Tibial nerve (tissue), 4 donors: Measurements from ENCODE around the gene MICAL2. TPM values are rescaled to one million over a fixed set of nuclear protein-coding genes. Genes with fewer than 3 reads are reported as not detected.

Experiments used
- DNase-seq, 2 donors: peaks; one replicate each; pipeline ENCODE4 v3.0.0-alpha.2; 2019; ENCODE audit warnings: low spot score in 2 of 2
- H3K27ac ChIP-seq, 4 donors: fragments of 200-600 bp; sonication (generic) in 3 of 4; one replicate each; pipeline ENCODE4 v1.5.1; 2017 to 2019; ENCODE audit warnings: mild to moderate bottlenecking in 1 of 4
- H3K27me3 ChIP-seq, 2 donors: fragments of 200-600 bp; sonication (generic) in 1 of 2; one replicate each; pipeline versions ENCODE4 v1.5.1 to v1.6.0; 2017 to 2019
- H3K36me3 ChIP-seq, 3 donors: fragments of 200-600 bp; sonication (generic); one replicate each; pipeline ENCODE4 v1.5.1; 2018 to 2019
- H3K4me1 ChIP-seq, 4 donors: fragments of 200-600 bp; sonication (generic) in 3 of 4; one replicate each; pipeline ENCODE4 v1.5.1; 2017 to 2019
- H3K4me3 ChIP-seq, 4 donors: fragments of 200-600 bp; sonication (generic) in 3 of 4; one replicate each; pipeline ENCODE4 v1.5.1; 2017 to 2019; ENCODE audit warnings: mild to moderate bottlenecking in 1 of 4, moderate library complexity in 1 of 4
- H3K9me3 ChIP-seq, 4 donors: fragments of 200-600 bp; sonication (generic) in 3 of 4; one replicate each; pipeline ENCODE4 v1.5.1; 2017 to 2019
- EP300 ChIP-seq, 2 donors: sonication (generic); formaldehyde crosslinking; IDR thresholded peaks; one replicate each; pipeline ENCODE4 v1.6.1; 2017; ENCODE audit warnings: antibody characterized with exemption in 2 of 2, mild to moderate bottlenecking in 1 of 2
- POLR2A ChIP-seq, 2 donors: fragments of 450-650 bp; IDR thresholded peaks; one replicate each; pipeline ENCODE4 v1.6.1; 2017; ENCODE audit warnings: antibody characterized with exemption in 2 of 2, mild to moderate bottlenecking in 2 of 2, moderate library complexity in 2 of 2
- WGBS, 2 donors: methylation state at CpG; one replicate each; pipeline ENCODE4 v1.1.5; 2018; 5-methylcytosine and 5-hydroxymethylcytosine counted together
- total RNA-seq, 4 donors: library from RNA; depleted of rRNA; stranded (reverse); fragments of >200 nt; gene quantifications; one replicate each; pipeline ENCODE4 v1.1.0, GENCODE V29; 2016
- TF ChIP-seq, protein P1 (sequence below), 5 experiments: fragments of 200-600 bp in 3 of 5; fragments of 450-650 bp in 2 of 5; sonication (generic) in 3 of 5; IDR thresholded peaks; one replicate each; pipeline ENCODE4 v1.5.1; 2016 to 2019; ENCODE audit warnings: antibody characterized with exemption in 5 of 5, mild to moderate bottlenecking in 3 of 5, moderate library complexity in 2 of 5

Gene MICAL2
- total RNA-seq, 4 donors from 2014 or later = 87.0 to 136 (median 101) TPM

DNA sequence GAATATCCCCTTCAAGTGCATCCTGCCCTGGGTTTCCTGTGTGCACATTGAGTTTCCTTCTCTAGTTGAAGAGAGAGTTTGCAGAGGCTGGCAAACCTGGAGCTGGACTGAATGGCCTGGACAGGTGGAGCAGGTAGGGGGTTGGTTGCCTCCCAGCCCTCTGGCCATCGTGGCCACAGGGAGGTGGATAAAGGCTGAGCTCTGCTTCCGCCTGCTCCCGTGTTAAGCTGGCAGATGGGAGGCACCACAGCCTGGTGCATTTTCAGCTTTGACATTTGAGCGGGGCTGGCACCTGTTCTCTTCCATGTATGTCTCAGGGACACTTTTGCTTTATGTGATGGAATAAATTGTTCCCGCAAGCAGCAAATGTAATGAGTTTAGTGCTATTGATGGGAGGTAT lies 11.1 kb downstream of the MICAL2 start:
- Histone ChIP-seq H3K4me1 (peaks cover 0 to 65% (median 17%) of the 10 kb centered on the region in 4 donors), H3K36me3 (no peaks in the 10 kb centered on the region), H3K4me3 (no peak overlapping the region), H3K9me3 (no peaks in the 10 kb centered on the region), H3K27me3 (no peaks in the 10 kb centered on the region), H3K27ac (peak overlapping the region in 1 of 4 donors; percentile 88)
- no peak for DNase-seq
- TF ChIP-seq EP300 (IDR thresholded peaks at IDR 0.05) (no peak), POLR2A (IDR thresholded peaks at IDR 0.05) (no peak)
- TF ChIP-seq, protein P1, sequence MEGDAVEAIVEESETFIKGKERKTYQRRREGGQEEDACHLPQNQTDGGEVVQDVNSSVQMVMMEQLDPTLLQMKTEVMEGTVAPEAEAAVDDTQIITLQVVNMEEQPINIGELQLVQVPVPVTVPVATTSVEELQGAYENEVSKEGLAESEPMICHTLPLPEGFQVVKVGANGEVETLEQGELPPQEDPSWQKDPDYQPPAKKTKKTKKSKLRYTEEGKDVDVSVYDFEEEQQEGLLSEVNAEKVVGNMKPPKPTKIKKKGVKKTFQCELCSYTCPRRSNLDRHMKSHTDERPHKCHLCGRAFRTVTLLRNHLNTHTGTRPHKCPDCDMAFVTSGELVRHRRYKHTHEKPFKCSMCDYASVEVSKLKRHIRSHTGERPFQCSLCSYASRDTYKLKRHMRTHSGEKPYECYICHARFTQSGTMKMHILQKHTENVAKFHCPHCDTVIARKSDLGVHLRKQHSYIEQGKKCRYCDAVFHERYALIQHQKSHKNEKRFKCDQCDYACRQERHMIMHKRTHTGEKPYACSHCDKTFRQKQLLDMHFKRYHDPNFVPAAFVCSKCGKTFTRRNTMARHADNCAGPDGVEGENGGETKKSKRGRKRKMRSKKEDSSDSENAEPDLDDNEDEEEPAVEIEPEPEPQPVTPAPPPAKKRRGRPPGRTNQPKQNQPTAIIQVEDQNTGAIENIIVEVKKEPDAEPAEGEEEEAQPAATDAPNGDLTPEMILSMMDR (IDR thresholded peaks at IDR 0.05) = no peak
- 89 to 91% methylated on average over 5 of the region's 5 CpGs for WGBS, 2 donors

DNA sequence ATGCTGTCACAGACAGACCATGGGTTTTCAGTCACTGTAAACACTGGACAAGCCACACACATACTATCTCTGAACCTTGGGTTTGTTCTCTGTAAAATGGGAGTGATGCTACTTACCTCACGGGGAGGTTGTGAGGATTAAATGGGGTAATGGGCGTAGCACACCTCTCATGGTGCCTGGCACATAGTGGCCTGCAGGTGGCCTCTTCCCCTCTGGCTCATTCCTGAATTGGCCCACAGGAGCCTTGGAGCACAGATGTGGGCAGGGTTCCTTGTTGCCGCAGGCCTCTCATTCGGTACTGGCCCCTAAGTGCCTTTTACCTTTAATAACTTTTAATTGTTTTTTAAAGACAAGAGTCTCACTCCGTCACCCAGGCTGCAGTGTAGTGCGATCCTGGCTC lies 11.7 kb downstream of the MICAL2 start:
- DNase-seq = no peak
- TF ChIP-seq POLR2A (IDR thresholded peaks at IDR 0.05) (no peak), EP300 (IDR thresholded peaks at IDR 0.05) (no peak)
- TF ChIP-seq, protein P1 (IDR thresholded peaks at IDR 0.05) = peak in 3 of 5 experiments; percentile 12 to 40 (median 27)
- Histone ChIP-seq H3K4me1 (peaks cover 0 to 65% (median 17%) of the 10 kb centered on the region in 4 donors), H3K27ac (peak overlapping the region in 1 of 4 donors; percentile 51), H3K4me3 (no peak overlapping the region), H3K27me3 (no peaks in the 10 kb centered on the region), H3K9me3 (no peaks in the 10 kb centered on the region), H3K36me3 (no peaks in the 10 kb centered on the region)
- WGBS, 2 donors = 83 to 85% methylated on average over 6 of the region's 6 CpGs

DNA sequence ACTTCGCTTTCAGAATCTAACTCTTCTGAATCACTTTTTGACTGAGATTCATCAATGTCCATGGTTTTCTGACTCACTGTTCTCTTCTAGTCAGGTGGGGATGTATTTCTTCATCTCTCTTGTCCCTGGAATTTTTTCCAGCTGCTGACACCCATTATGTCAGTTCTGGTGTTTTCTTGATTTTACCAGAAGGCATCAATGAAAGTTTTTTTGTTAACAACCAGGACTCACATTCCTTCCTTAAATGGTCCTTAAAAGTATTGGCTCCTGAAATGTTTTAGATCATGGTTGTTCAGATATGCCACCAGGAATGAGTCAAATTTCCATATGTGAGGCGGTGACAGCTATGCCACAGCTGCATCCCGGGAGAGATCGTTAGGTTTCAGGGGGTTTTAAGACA lies 12.9 kb downstream of the MICAL2 start:
- Histone ChIP-seq H3K9me3 (no peaks in the 10 kb centered on the region), H3K4me3 (no peak overlapping the region), H3K27ac (peak overlapping the region in 1 of 4 donors; percentile 77), H3K27me3 (no peaks in the 10 kb centered on the region), H3K36me3 (no peaks in the 10 kb centered on the region), H3K4me1 (peaks cover 0 to 53% (median 13%) of the 10 kb centered on the region in 4 donors)
- DNase-seq = no peak
- TF ChIP-seq, protein P1 (IDR thresholded peaks at IDR 0.05) = no peak
- TF ChIP-seq EP300 (IDR thresholded peaks at IDR 0.05) = peak in 1 of 2 donors; percentile 28
- 79 to 92% methylated on average over 4 of the region's 4 CpGs for WGBS, 2 donors

DNA sequence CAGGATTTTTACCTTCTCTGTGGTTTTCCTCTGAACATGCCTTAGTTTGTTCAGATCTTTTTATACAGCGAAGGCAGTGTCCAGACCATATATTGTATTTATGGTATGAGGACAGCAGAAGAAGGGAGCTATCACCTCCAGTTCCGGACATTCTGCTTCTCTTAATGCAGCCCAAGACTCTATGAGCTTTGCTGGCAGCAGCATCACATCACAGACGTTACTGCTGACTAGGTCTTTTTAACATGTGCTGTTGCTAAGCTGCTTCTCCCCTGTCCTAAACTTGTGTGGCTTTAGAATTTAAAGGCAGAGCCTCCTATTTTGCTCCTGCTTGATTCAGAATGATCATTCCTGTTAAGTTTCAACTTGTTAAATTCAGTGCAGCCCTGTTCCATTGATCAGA lies 13.4 kb downstream of the MICAL2 start:
- Histone ChIP-seq H3K27ac (peak overlapping the region in 2 of 4 donors; percentile 22 to 77), H3K36me3 (no peaks in the 10 kb centered on the region), H3K4me1 (peaks cover 0 to 48% (median 9%) of the 10 kb centered on the region in 4 donors), H3K27me3 (no peaks in the 10 kb centered on the region), H3K9me3 (no peaks in the 10 kb centered on the region), H3K4me3 (no peak overlapping the region)
- TF ChIP-seq, protein P1 (IDR thresholded peaks at IDR 0.05) = no peak
- TF ChIP-seq EP300 (IDR thresholded peaks at IDR 0.05) = no peak
- no peak for TF ChIP-seq POLR2A (IDR thresholded peaks at IDR 0.05)
- DNase-seq = no peak
- 56 to 58% methylated on average over 3 of the region's 3 CpGs for WGBS, 2 donors

DNA sequence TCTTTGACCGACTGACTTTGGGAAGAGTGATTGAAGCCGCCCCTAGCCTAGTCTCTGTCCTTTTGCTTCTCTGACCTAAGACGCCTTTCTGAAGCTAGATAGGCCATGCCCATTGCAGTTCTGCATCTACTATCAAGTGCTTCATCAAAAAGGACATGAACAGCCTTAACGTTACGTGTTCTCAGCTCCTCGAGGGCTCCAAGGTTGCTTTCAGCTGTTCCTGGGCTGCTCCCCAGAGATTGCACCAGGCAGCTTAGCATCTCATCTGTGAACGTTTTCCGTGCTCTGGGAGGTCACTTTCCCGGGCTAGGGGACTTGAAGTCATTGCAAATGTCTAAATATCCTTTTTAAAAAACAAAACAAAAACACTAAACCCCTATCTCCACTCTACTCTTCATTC lies 13.9 kb downstream of the MICAL2 start:
- peaks cover 0 to 43% (median 8%) of the 10 kb centered on the region in 4 donors for H3K4me1 ChIP-seq
- peak overlapping the region in 2 of 4 donors; percentile 12 to 36 for H3K27ac ChIP-seq
- no peak overlapping the region for H3K4me3 ChIP-seq
- H3K9me3 ChIP-seq = no peaks in the 10 kb centered on the region
- no peaks in the 10 kb centered on the region for H3K36me3 ChIP-seq
- 70 to 73% methylated on average over 9 of the region's 9 CpGs for WGBS, 2 donors
- H3K27me3 ChIP-seq = no peaks in the 10 kb centered on the region
- TF ChIP-seq, protein P1 (IDR thresholded peaks at IDR 0.05) = no peak
- TF ChIP-seq POLR2A (IDR thresholded peaks at IDR 0.05) (no peak), EP300 (IDR thresholded peaks at IDR 0.05) (no peak)
- no peak for DNase-seq
